GM10248 (cell line): ENCODE data around the gene SET.

ENCODE experiments used
- CTCF ChIA-PET: fragments of 300-600 bp; sonication (Branson Sonifier 250); formaldehyde crosslinking; extraction: SDS; loops from one replicate; lab custom pipeline; 2021; ENCODE audit warnings: antibody characterized with exemption; lab: Yijun Ruan, JAX
- POLR2A ChIA-PET: fragments of 350-650 bp; sonication (Branson Sonifier 250); formaldehyde crosslinking; extraction: SDS; loops from one replicate; lab custom pipeline; 2020; ENCODE audit warnings: antibody characterized with exemption; lab: Yijun Ruan, JAX
- DNase-seq: peaks from one replicate; pipeline ENCODE4 v3.0.0; 2012; ENCODE audit errors: extremely low spot score
- CTCF ChIP-seq: IDR thresholded peaks from 2 replicates; pipeline ENCODE4 v1.5.1; 2012; ENCODE audit warnings: mild to moderate bottlenecking, low read depth; ENCODE audit errors: extremely low read depth, missing control alignments, control extremely low read depth

The SET gene

GRCh38 chr9:128716581-128717254 is 27.7 kb downstream of the SET start:
- ChIA-PET POLR2A (interaction anchor here (0.7 to 1.3 kb wide), 2 partner anchors 8 to 160 kb away, joined by 3 to 4 read pairs; no protein-coding TSS in a partner anchor), CTCF (interaction anchor here (1.3 kb wide), 1 partner anchor 15 kb away, joined by 3 read pairs; the partner anchor contains the start of gene PKN3)
- no peak for DNase-seq
- TF ChIP-seq CTCF, result no peak

GRCh38 chr9:128718047-128718446 is 29.0 kb downstream of the SET start:
- CTCF ChIA-PET, result interaction anchor here (1.3 kb wide), 1 partner anchor 16 kb away, joined by 3 read pairs; the partner anchor contains the start of gene PKN3

GRCh38 chr9:128718475-128718874 is 29.5 kb downstream of the SET start:
- POLR2A ChIA-PET, result interaction anchor here (0.7 kb wide), 1 partner anchor 33 kb away, joined by 4 read pairs; no protein-coding TSS in a partner anchor

More at GRCh38 chr9:128718047-128718446, 29.0 kb downstream of the SET start:
- DNase-seq, result no peak
- TF ChIP-seq CTCF, result no peak
- POLR2A ChIA-PET, result interaction anchor here (0.6 to 0.7 kb wide), 2 partner anchors 7 to 32 kb away, joined by 4 to 5 read pairs; no protein-coding TSS in a partner anchor

GRCh38 chr9:128719919-128720605 is 31.0 kb downstream of the SET start:
- POLR2A ChIA-PET, result no interaction called here
- TF ChIP-seq CTCF, result no peak
- CTCF ChIA-PET, result interaction anchor here (1.0 to 1.3 kb wide), 2 partner anchors 13 to 14 kb away, joined by 3 read pairs; no protein-coding TSS in a partner anchor

More at GRCh38 chr9:128718475-128718874, 29.5 kb downstream of the SET start:
- TF ChIP-seq CTCF, result no peak
- no peak for DNase-seq
- CTCF ChIA-PET, result no interaction called here

GRCh38 chr9:128720841-128721486 is 31.9 kb downstream of the SET start:
- ChIA-PET POLR2A (no interaction called here), CTCF (interaction anchor here (1.3 kb wide), 1 partner anchor 15 kb away, joined by 3 read pairs; no protein-coding TSS in a partner anchor)
- no peak for DNase-seq
- no peak for TF ChIP-seq CTCF

More at GRCh38 chr9:128719919-128720605, 31.0 kb downstream of the SET start:
- DNase-seq, result no peak

- ChIA-PET POLR2A (no interaction called here), CTCF (interaction anchor here (1.3 to 1.4 kb wide), 2 partner anchors 16 to 97 kb away, joined by 3 read pairs; partner anchors contain the start of gene ENDOG)
- no peak for DNase-seq
- TF ChIP-seq CTCF, result no peak
Observed at GRCh38 chr9:128721487-128722010, 32.5 kb downstream of the SET start.
